HG03469 (cell line): ENCODE measurements around the gene UBALD1.

Source experiments
- ATAC-seq: cut with Tn5 transposase; IDR thresholded peaks from one replicate; pipeline ENCODE4 v1.9.1; 2021; ENCODE audit warnings: mild to moderate bottlenecking, moderate library complexity, moderate number of reproducible peaks; ENCODE audit not compliant: unreplicated experiment

Gene UBALD1

DNA sequence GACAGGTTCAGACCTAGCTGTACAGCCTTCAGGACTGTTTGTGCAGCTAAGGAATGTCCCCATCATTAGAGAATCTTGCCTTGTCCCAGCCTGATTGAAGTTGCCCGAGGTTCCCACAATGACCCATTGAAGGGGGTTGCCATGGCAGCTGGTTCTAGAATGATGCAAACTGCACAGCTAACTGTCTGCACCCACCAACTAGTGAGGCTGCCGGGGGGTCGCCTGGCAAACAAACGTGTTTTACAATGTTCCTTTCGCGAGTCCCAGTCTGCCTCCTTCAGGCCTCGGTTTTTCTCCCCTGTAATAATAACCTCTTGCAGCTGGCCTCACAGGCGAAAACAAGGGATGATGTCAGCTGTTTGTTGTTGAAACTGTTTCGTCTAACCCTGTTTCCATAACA, 53.1 kb downstream of the UBALD1 start:
- no peak for ATAC-seq
